CD14-positive monocyte (primary cell): ENCODE measurements around the gene HK3. TPM values are rescaled to one million over a fixed set of nuclear protein-coding genes. Genes with fewer than 3 reads are reported as not detected.

Source experiments
- DNase-seq, 3 donors: peaks; one replicate each; pipeline ENCODE4 v3.0.0-alpha.2; 2011 to 2022
- H2AFZ ChIP-seq: 2 replicates; pipeline ENCODE4 v1.6.0; 2012; ENCODE audit warnings: mild to moderate bottlenecking, low read depth, low read length, inconsistent platforms; ENCODE audit not compliant: insufficient read depth, poor library complexity, severe bottlenecking
- H3K27ac ChIP-seq, 2 donors: 1 replicate in 1 of 2; 2 replicates in 1 of 2; pipeline ENCODE4 v1.5.1; 2012 to 2013; ENCODE audit warnings: low read length in 2 of 2, control low read depth in 1 of 2, inconsistent platforms in 1 of 2, low read depth in 1 of 2, mild to moderate bottlenecking in 1 of 2
- H3K27me3 ChIP-seq, 2 donors: one replicate each; pipeline versions ENCODE4 v1.6.0 to v1.6.1; 2011 to 2013; ENCODE audit warnings: low read length in 2 of 2; ENCODE audit not compliant: control insufficient read depth in 2 of 2, insufficient read depth in 2 of 2
- H3K36me3 ChIP-seq, 2 donors: replicated peaks in 1 of 2; 1 replicate in 1 of 2; 2 replicates in 1 of 2; pipeline versions ENCODE4 v1.5.1 to v1.6.1; 2012 to 2013; ENCODE audit warnings: low read length in 2 of 2, control low read depth in 1 of 2, inconsistent platforms in 1 of 2, mild to moderate bottlenecking in 1 of 2; ENCODE audit not compliant: insufficient read depth in 2 of 2, control insufficient read depth in 1 of 2
- H3K4me1 ChIP-seq, 2 donors: 1 replicate in 1 of 2; 2 replicates in 1 of 2; pipeline versions ENCODE4 v1.5.1 to v1.6.1; 2012 to 2013; ENCODE audit warnings: low read length in 2 of 2, control low read depth in 1 of 2, inconsistent platforms in 1 of 2, mild to moderate bottlenecking in 1 of 2, moderate library complexity in 1 of 2; ENCODE audit not compliant: insufficient read depth in 2 of 2, control insufficient read depth in 1 of 2
- H3K4me2 ChIP-seq: replicated peaks from 2 replicates; pipeline ENCODE3; 2012; ENCODE audit warnings: low read length, moderate library complexity, mild to moderate bottlenecking; ENCODE audit not compliant: poor library complexity, severe bottlenecking; ENCODE audit errors: extremely low read depth
- H3K4me3 ChIP-seq, 3 experiments: fragments of 200-600 bp in 1 of 3; sonication (generic) in 1 of 3; replicated peaks in 1 of 3; 1 replicate in 2 of 3; 2 replicates in 1 of 3; pipeline ENCODE4 v1.5.1; 2011 to 2013; ENCODE audit warnings: low read length in 3 of 3, mild to moderate bottlenecking in 3 of 3, control low read depth in 2 of 3, low read depth in 2 of 3, inconsistent platforms in 1 of 3, moderate library complexity in 1 of 3
- H3K79me2 ChIP-seq: 2 replicates; pipeline ENCODE4 v1.6.0; 2012; ENCODE audit warnings: mild to moderate bottlenecking, control low read depth, inconsistent platforms, low read length, moderate library complexity; ENCODE audit not compliant: insufficient read depth
- H3K9ac ChIP-seq: 2 replicates; pipeline ENCODE4 v1.6.0; 2017; ENCODE audit warnings: low read length, mild to moderate bottlenecking; ENCODE audit not compliant: insufficient read depth, poor library complexity, severe bottlenecking
- H3K9me3 ChIP-seq, 2 donors: replicated peaks in 1 of 2; 1 replicate in 1 of 2; 2 replicates in 1 of 2; pipeline versions ENCODE4 v1.5.1 to v1.6.1; 2012 to 2013; ENCODE audit warnings: low read length in 2 of 2, control low read depth in 1 of 2; ENCODE audit not compliant: control insufficient read depth in 1 of 2, insufficient read depth in 1 of 2
- H4K20me1 ChIP-seq: 2 replicates; pipeline ENCODE4 v1.6.0; 2012; ENCODE audit warnings: mild to moderate bottlenecking, low read length, control low read depth, moderate library complexity; ENCODE audit not compliant: insufficient read depth
- H3K27ac Mint-ChIP-seq, 7 donors: one replicate each; pipeline ENCODE4 v1.8.0; 2020; ENCODE audit warnings: mild to moderate bottlenecking in 7 of 7, mixed read lengths in 7 of 7, moderate library complexity in 6 of 7, inconsistent platforms in 2 of 7
- H3K27me3 Mint-ChIP-seq, 3 donors: one replicate each; pipeline ENCODE4 v1.8.0; 2021 to 2022; ENCODE audit warnings: low read depth in 3 of 3, mild to moderate bottlenecking in 3 of 3, mixed read lengths in 3 of 3, moderate library complexity in 3 of 3, inconsistent platforms in 1 of 3
- H3K36me3 Mint-ChIP-seq, 2 donors: one replicate each; pipeline ENCODE4 v1.8.0; 2020; ENCODE audit warnings: mixed read lengths in 2 of 2, inconsistent platforms in 1 of 2, mild to moderate bottlenecking in 1 of 2
- H3K4me1 Mint-ChIP-seq: one replicate; pipeline ENCODE4 v1.8.0; 2020; ENCODE audit warnings: mild to moderate bottlenecking, mixed read lengths
- H3K4me3 Mint-ChIP-seq, 2 donors: one replicate each; pipeline ENCODE4 v1.8.0; 2020; ENCODE audit warnings: mild to moderate bottlenecking in 2 of 2, mixed read lengths in 2 of 2, moderate library complexity in 1 of 2
- H3K9me3 Mint-ChIP-seq, 7 donors: one replicate each; pipeline ENCODE4 v1.8.0; 2020 to 2022; ENCODE audit warnings: mixed read lengths in 7 of 7, mild to moderate bottlenecking in 6 of 7, moderate library complexity in 6 of 7, inconsistent platforms in 2 of 7
- CTCF ChIP-seq: fragments of 200-600 bp; IDR thresholded peaks from one replicate; pipeline ENCODE4 v1.8.0; 2022; ENCODE audit warnings: antibody characterized with exemption, mild to moderate bottlenecking
- WGBS: methylation state at CpG from one replicate; pipeline ENCODE4 v1.1.5; 2013; ENCODE audit warnings: missing lambda C conversion rate; ENCODE audit not compliant: insufficient coverage; 5-methylcytosine and 5-hydroxymethylcytosine counted together
- intact Hi-C, 2 donors: fragments of 100-400 bp; cut with micrococcal nuclease; formaldehyde crosslinking; loops; one replicate each; pipeline versions ENCODE4 v1.15.0 to v1.15.1; 2023
- polyA plus RNA-seq, 3 donors: library from polyadenylated mRNA; depleted of rRNA in 1 of 3; unstranded in 2 of 3; stranded (reverse) in 1 of 3; fragments of 300-500 nt in 2 of 3; fragments of >200 nt in 1 of 3; fragmentation: Illumina TruSeq in 2 of 3; gene quantifications; 1 replicate in 2 of 3; 2 replicates in 1 of 3; pipeline ENCODE4 v1.2.3, GENCODE V29; 2012 to 2021

Gene HK3
- polyA plus RNA-seq, 3 donors = 174 to 988 (median 204) TPM

- intact Hi-C loops = no loop called here
- TF ChIP-seq CTCF = no peak
- peak overlapping the region in 2 of 7 donors; percentile 36 to 50 for H3K27ac Mint-ChIP-seq
- H3K9me3 Mint-ChIP-seq = peaks cover 0 to 8% (median 4%) of the 10 kb centered on the region in 7 donors
- H2AFZ ChIP-seq = no peak overlapping the region
- no peak overlapping the region for H3K9ac ChIP-seq
- H3K4me3 Mint-ChIP-seq = no peak overlapping the region
- peaks cover 8 to 19% (median 14%) of the 10 kb centered on the region in 3 donors for H3K27me3 Mint-ChIP-seq
- 92% methylated on average over 11 of the region's 19 CpGs for WGBS
- H3K36me3 ChIP-seq = no peaks in the 10 kb centered on the region
- no peak overlapping the region for H3K27ac ChIP-seq
- H3K79me2 ChIP-seq = no peaks in the 10 kb centered on the region
- no peaks in the 10 kb centered on the region for H4K20me1 ChIP-seq
- peaks cover 0 to 6% of the 10 kb centered on the region in 2 donors for H3K27me3 ChIP-seq
- no peak for DNase-seq
- no peaks in the 10 kb centered on the region for H3K9me3 ChIP-seq
- H3K36me3 Mint-ChIP-seq = no peaks in the 10 kb centered on the region
- H3K4me3 ChIP-seq = no peak overlapping the region
- H3K4me2 ChIP-seq = no peak overlapping the region
- H3K4me1 ChIP-seq = no peaks in the 10 kb centered on the region
- H3K4me1 Mint-ChIP-seq = no peaks in the 10 kb centered on the region
These were observed 41.8 kb downstream of the HK3 start for GRCh38 chr5:176857216-176857893.

GRCh38 chr5:176856746-176857145 is 42.4 kb downstream of the HK3 start:
- no peak for TF ChIP-seq CTCF
- no peaks in the 10 kb centered on the region for H3K36me3 Mint-ChIP-seq
- H3K4me1 ChIP-seq = no peaks in the 10 kb centered on the region
- no peak overlapping the region for H3K27ac Mint-ChIP-seq
- H3K9ac ChIP-seq = no peak overlapping the region
- intact Hi-C loops = no loop called here
- 67% methylated on average over 8 of the region's 8 CpGs for WGBS
- no peaks in the 10 kb centered on the region for H3K9me3 ChIP-seq
- no peak overlapping the region for H3K4me2 ChIP-seq
- no peaks in the 10 kb centered on the region for H3K36me3 ChIP-seq
- no peak for DNase-seq
- no peaks in the 10 kb centered on the region for H3K79me2 ChIP-seq
- H4K20me1 ChIP-seq = no peaks in the 10 kb centered on the region
- no peak overlapping the region for H3K4me3 Mint-ChIP-seq
- peaks cover 8 to 18% (median 12%) of the 10 kb centered on the region in 3 donors for H3K27me3 Mint-ChIP-seq
- no peak overlapping the region for H3K27ac ChIP-seq
- H3K4me1 Mint-ChIP-seq = no peaks in the 10 kb centered on the region
- H2AFZ ChIP-seq = no peak overlapping the region
- no peak overlapping the region for H3K4me3 ChIP-seq
- H3K27me3 ChIP-seq = peaks cover 0 to under 1% of the 10 kb centered on the region in 2 donors
- H3K9me3 Mint-ChIP-seq = peaks cover 0 to 8% (median 4%) of the 10 kb centered on the region in 7 donors
